Measurements from ENCODE around the gene XRCC6.
"Not testable (repeated sequence)": the region's sequence is repeated elsewhere in the genome, so short reads cannot be mapped to it uniquely, and the experiment has no call there.

Gene XRCC6

GRCh38 chr22:41598891-41599635, 22.0 kb upstream of the XRCC6 start:
- DNase-seq (ENCODE audit: low spot score): no peak

DNA sequence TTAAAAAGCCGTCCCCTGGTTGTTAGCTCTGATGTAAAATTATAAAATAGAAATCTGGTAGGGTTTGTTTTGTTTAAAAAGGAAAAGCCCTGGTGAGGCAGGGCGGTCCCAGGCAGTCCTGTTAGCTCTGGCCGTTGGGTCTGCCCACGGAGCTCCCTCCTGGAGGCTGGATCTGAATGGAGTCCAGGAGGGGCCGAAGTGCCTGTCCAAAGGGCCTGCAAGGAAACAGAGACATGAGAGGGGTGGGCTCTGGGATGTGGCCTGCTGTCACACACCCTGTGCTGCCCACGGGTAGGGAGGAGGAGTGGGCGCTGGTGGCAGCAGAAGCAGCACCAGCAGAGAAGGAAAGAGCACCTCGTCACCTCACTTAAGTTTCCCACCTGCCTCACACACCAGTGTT, 20.1 kb upstream of the XRCC6 start:
- DNase-seq (ENCODE audit: low spot score): no peak

DNA sequence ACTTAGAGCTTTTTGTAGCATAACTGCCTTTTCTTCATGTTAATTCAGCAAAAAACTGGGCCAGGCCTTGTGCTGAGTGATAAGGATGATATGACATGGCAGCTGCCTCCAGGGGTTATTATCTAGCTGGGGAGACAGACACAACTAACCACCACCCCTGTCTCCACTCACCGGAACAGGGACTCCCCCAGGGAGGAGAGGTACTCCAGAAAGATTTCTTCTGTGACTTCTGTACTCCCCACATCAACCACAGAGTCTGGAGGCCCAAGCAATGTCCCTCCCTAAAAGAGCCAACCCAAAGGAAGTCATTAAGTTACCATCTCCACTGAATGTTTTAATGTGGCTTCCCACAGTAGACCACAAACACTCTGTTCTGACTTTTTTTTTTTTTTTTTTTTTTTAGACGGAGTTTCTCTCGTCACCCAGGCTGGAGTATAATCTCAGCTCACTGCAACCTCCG, 17.2 kb upstream of the XRCC6 start:
- DNase-seq (ENCODE audit: low spot score): no peak

DNA sequence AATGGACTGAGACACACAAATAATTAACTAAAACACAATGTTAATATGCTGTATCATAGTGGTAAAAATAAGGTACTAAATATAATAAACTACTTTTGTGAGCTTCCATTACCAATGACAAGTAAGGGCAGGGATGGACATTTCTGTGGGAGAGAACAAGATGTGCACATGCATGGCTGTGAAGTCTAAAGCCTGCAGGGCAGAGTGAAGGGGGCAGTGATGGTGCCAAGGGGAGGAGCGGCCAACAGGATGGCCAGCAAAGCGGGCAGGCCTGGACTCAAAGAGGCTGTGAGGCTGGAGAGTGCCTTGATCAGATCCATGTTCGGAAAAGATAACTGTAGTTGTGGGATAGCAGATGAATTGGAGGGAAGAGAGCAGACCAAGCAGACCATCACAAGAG, 12.7 kb upstream of the XRCC6 start:
- DNase-seq (ENCODE audit: low spot score): no peak

DNA sequence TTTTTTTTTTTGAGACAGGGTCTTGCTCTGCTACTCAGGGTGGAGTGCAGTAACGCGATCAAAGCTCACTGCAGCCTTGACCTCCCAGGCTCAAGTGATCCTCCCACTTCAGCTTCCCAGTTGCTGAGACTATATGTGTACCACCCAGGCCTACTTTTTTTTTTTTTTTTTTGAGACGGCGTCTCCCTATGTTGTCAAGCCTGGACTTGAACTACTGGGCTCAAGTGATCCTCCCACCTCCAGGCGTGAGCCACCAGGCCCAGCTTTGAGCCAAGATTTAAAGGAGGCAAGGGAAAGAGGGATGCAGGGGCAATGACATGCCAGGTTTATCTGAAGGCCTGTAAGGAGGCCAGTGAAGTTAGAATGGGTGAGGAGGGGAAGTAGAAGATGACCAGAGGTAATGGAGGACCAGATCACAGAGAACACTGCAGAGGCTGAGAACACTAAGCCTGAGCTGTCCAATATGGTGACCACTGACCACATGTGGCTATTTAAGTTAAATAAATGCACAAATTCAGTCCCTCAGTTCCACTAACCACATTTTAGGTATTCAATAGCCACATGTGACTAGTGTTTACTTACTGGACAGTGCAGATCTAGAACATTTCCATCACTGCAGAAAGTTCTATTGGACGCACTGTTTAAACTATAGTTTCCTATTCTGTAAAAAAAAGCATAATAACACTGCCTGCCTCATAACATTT, 8.3 kb upstream of the XRCC6 start:
- DNase-seq (ENCODE audit: low spot score): no peak

GRCh38 chr22:41613456-41613855, 7.6 kb upstream of the XRCC6 start:
- no peak for DNase-seq (ENCODE audit: low spot score)

DNA sequence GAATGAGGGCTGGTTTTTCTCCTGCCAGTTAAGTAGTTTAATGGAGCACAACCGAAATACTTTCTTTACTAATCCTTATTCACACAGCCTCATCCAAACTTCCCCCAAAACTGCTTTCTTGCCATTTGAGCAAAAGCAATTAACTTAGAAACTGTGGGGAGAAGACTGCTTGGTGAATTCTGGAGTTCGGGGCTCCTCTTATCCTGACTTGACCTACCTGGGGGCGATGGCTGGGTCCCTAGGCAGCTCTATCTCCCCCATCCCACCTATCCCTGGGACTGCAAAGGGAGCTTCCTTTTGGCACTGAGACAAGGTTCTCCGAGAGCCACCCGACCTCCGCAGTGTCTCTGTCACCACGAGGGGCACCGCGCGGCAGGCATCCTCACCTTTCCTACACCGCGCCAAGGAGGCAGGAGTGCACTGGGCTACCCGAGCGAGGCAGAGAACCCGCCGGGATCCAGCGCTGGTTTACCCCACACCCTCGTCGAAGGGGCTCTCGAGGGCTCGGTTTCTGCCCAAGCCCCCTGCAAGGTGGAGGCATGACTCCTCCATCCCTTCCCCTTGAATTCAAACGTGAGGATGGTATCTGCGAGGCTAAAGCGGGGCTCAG, 1.0 kb upstream of the XRCC6 start:
- peak; percentile 37 for DNase-seq (ENCODE audit: low spot score)

GRCh38 chr22:41620589-41621098, 451 bp upstream of the XRCC6 start, which contains the start of gene DESI1:
TSS of gene DESI1 (minus strand) at chr22:41621043. CDS start at chr22:41620839, 204 bp downstream.
- peak; percentile 47 for DNase-seq (ENCODE audit: low spot score)

DNA sequence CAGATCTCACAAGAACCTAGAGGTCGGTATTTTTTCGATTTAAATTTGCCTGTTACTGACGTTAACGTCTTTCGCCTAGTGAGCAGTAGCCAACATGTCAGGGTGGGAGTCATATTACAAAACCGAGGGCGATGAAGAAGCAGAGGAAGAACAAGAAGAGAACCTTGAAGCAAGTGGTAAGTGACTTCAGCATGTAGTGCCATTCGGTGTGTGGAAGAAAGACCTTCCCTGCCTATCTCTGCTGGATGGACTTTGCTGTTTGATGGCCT, 750 bp downstream of the XRCC6 start:
- DNase-seq (ENCODE audit: low spot score): no peak

DNA sequence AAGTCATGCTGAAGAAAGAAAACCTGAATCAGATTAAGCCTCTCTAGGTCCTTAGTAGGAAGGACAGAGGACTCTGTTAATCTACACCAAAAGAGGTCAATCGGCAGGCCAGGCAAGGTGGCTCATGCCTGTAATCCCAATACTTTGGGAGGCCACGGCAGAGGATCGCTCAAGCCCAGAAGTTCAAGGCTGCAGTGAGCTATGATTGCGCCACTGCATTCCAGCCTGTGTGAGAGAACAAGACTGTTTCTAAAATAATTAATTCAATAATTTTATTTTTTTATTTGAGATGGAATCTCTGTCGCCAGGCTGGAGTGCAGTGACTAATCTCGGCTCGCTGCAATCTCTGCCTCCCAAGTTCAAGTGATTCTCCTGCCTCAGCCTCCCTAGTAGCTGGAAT, 4.5 kb downstream of the XRCC6 start:
- no peak for DNase-seq (ENCODE audit: low spot score)

GRCh38 chr22:41631115-41631514, 10.0 kb downstream of the XRCC6 start:
- not testable (repeated sequence) for DNase-seq (ENCODE audit: low spot score)

DNA sequence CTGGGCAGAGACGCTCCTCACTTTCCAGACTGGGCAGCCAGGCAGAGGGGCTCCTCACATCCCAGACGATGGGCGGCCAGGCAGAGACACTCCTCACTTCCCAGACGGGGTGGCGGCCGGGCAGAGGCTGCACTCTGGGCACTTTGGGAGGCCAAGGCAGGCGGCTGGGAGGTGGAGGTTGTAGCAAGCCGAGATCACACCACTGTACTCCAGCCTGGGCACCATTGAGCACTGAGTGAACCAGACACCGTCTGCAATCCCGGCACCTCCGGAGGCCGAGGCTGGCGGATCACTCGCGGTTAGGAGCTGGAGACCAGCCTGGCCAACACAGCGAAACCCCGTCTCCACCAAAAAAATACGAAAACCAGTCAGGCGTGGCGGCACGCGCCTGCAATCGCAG, 10.5 kb downstream of the XRCC6 start:
- DNase-seq (ENCODE audit: low spot score): not testable (repeated sequence)

GRCh38 chr22:41634610-41635009, 13.5 kb downstream of the XRCC6 start:
- DNase-seq (ENCODE audit: low spot score): not testable (repeated sequence)

- DNase-seq (ENCODE audit: low spot score): no peak
Measured at GRCh38 chr22:41636467-41636866, 15.4 kb downstream of the XRCC6 start.

- DNase-seq (ENCODE audit: low spot score): not testable (repeated sequence)
Measured at GRCh38 chr22:41637623-41638022, 16.5 kb downstream of the XRCC6 start.

- DNase-seq (ENCODE audit: low spot score): no peak
Measured at GRCh38 chr22:41638124-41638523, 17.0 kb downstream of the XRCC6 start.

DNA sequence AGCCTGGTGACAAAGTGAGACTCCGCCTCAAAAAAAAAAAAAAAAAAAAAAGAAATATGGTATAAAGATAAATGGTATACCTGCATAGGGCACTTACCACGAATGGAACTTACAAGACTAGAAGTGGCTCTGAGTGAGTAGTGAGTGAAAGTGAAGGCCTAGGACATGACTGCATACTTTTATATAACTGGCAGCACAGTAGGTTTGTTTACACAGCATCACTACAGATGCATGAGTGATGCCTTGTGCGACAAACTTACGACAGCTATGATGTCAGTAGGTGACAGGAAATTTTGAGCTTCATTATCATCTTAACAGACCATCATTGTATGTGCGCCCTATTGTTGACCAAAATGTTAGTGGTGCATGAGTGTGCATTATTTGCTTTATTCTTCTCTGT, 17.7 kb downstream of the XRCC6 start:
- no peak for DNase-seq (ENCODE audit: low spot score)

DNA sequence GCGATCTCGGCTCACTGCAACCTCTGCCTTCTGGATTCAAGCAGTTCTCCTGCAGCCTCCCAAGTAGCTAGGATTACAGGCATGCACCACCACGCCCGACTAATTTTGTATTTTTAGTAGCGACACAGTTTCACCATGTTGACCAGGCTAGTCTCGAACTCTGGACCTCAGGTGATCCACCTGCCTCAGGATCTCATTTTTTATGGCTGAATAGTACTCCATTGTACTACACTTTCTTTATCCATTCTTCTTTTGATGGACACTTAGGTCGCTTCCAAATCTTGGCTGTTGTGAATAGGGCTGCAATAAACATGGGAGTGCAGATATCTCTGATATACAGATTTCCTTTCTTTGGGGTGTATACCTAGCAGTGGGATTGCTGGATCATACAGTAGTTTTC, 20.8 kb downstream of the XRCC6 start:
- no peak for DNase-seq (ENCODE audit: low spot score)

GRCh38 chr22:41642331-41643110, 21.4 kb downstream of the XRCC6 start:
- DNase-seq (ENCODE audit: low spot score): no peak

DNA sequence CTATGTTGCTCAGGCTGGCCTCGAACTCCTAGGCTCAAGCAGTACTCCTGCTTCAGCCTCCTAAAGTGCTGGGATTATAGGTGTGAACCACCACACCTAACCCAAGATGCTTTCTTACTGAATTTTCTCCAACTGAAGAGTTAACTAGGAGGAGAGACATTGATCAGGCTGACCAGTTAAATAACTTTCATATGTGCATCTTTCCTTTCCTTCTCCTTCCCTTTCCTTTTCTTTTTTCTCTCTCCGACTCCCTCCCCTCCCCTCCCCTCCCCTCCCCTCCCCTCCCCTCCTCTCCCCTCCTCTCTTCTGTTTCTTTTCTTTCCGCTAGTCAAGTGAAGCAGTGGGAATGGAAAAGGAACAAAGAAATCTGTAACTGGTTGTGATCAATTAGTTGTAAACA, 26.7 kb downstream of the XRCC6 start:
- no peak for DNase-seq (ENCODE audit: low spot score)

DNA sequence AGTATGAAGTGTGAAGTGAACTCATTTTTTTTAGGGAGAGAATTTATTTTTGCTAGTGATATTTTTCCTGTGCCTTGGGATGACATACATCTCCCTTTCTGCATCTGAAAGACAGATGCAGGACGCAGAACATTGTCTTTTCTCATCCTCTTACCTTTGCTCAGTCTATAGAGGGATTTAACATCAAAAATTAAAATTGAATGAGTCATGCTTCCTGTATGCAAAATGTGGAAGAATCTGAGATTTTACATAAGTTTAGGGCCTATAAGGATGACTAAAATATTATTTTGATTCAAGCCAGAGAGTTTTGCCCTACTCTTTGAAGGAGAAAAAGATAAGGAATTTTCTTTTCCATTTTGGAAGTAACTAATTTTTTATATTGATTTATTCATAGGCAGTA, 27.3 kb downstream of the XRCC6 start:
- no peak for DNase-seq (ENCODE audit: low spot score)

DNA sequence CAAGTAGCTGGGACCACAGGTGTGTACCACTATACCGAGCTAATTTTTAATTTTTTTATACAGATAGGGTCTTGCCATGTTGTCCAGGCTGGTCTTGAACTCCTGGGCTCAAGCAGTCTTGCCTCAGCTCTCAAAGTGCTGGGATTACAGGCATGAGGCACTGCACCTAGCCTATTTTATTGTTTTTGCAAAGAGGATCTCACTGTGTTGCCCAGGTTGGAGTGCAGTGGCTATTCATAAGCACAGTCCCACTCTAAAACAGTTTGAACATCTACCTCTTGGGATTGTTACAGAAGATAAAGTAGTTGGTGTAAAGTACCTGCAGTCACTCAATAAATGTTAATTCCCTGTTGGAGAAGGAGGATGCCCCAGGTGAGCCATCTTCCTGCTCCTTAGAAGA, 29.1 kb downstream of the XRCC6 start:
- no peak for DNase-seq (ENCODE audit: low spot score)
